ENCODE data around the gene TPPP.
"Not testable (repeated sequence)": the region's sequence is repeated elsewhere in the genome, so short reads cannot be mapped to it uniquely, and the experiment has no call there.

The TPPP gene

DNA sequence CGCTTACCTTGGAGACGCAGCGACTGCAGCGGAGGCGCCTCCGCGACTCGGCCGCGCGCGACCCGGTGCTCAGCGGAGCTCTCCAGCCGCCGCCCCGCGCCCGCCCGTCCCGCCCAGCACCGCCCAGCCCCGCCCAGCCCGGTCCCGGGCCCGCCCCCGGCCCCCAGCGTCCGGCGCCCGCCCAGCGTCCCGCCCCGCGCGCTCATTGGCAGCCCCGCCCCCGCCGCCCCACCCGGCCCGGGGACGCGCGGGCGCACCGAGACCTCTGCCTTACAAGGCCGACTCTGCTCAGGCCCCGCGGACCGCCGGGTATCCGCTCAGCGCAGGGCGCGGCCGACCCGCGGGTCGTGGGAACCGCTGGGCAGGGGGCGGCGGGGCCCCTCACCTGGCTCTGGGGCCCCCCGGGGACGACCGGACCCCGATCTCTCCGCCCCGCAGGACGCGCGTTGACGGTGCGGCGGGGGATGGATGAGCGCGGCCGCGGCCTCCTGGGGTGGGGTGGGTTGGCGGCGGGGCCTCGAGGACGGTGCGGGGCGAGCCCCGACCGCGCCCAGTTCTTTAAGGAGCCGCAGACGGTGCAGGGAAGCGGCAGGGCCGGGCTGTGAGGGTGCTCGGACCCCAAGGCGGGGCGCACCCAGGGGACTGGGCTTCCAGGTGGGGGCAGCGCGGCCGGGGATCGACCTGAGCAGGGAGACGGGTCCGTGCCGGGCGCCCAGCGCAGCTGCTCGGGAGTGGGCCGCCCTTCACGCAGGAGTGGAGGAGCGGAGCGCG is at the start of gene TPPP:
Gene TPPP (minus strand): TSS at position 82 of the 771 bp plus-strand sequence. CDS start 15,292 bp downstream, outside the sequence.
- not testable (repeated sequence) for H3K27ac ChIP-seq (ENCODE audit: low read depth, low read length); H3K9ac ChIP-seq (ENCODE audit: low read depth, low read length); H3K4me1 ChIP-seq (ENCODE audit: control insufficient read depth, insufficient read depth, low read length)

GRCh38 chr5:742276-742675 is 49.1 kb upstream of the TPPP start:
- not testable (repeated sequence) for H3K4me1 ChIP-seq (ENCODE audit: control insufficient read depth, insufficient read depth, low read length); H3K27ac ChIP-seq (ENCODE audit: low read depth, low read length); H3K36me3 ChIP-seq (ENCODE audit: control insufficient read depth, insufficient read depth, low read length); H3K27me3 ChIP-seq (ENCODE audit: control insufficient read depth, insufficient read depth, low read length); H3K4me3 ChIP-seq (ENCODE audit: low read depth, low read length); H3K9me3 ChIP-seq (ENCODE audit: control insufficient read depth, insufficient read depth, low read length); H3K9ac ChIP-seq (ENCODE audit: low read depth, low read length)

More for the DNA sequence above, at the start of gene TPPP:
- Histone ChIP-seq H3K4me3 (ENCODE audit: low read depth, low read length) (peak within 1 kb of the TSS; percentile 56), H3K27me3 (ENCODE audit: control insufficient read depth, insufficient read depth, low read length) (peaks cover 17% of the 10 kb centered on the region)
- not testable (repeated sequence) for H3K36me3 ChIP-seq (ENCODE audit: control insufficient read depth, insufficient read depth, low read length); H3K9me3 ChIP-seq (ENCODE audit: control insufficient read depth, insufficient read depth, low read length)

DNA sequence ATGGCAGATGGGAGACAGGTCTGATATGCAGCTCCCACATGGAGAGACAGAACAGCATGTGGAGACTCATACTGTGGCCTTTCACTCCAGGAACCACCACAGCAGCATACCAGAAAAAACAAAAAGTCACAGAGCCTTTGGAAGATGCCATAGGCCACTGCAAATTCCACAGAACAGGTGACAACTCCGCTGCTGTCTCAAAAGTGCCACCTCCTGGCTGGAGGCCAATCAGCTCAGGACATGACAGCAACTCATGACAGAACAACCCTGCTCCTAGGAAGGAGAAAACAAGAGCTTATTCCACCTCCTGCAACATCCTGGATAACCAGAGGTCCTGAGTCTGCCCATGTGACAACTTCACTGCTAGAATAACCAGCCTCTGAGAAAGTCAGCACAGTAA is 41.0 kb upstream of the TPPP start:
- H3K36me3 ChIP-seq (ENCODE audit: control insufficient read depth, insufficient read depth, low read length); H3K9me3 ChIP-seq (ENCODE audit: control insufficient read depth, insufficient read depth, low read length); H3K4me3 ChIP-seq (ENCODE audit: low read depth, low read length); H3K9ac ChIP-seq (ENCODE audit: low read depth, low read length); H3K27me3 ChIP-seq (ENCODE audit: control insufficient read depth, insufficient read depth, low read length); H3K4me1 ChIP-seq (ENCODE audit: control insufficient read depth, insufficient read depth, low read length); H3K27ac ChIP-seq (ENCODE audit: low read depth, low read length): not testable (repeated sequence)

DNA sequence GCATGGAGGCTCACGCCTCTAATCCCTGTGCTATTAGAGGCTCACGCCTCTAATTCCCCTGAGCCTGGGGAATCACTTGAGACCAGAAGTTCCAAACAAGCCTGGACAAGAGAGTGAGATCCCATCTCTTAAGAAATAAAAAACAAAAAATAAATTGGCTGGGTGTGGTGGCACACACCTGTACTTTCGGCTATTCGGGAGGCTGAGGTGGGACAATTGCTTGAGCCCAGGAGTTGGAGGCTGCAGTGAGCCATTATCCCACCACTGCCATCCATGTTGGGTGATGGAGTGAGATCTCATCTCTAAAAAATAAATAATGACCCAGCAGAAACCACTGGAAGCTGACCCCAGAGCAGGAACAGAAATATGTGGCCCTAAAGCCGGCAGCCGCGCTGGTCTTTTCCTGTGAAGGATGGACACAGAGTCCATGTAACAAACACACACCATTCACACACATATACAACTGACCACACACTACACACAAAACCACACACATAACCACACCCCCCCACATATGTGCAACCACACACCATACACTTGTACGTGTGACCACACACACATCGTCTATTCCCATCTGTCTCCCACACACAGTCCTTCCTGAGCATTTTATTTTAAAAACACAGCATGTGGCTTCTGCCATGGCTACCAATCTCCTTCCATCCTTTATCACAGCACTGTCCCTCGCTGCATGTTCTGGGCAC is 39.8 kb upstream of the TPPP start:
- not testable (repeated sequence) for H3K4me1 ChIP-seq (ENCODE audit: control insufficient read depth, insufficient read depth, low read length); H3K27ac ChIP-seq (ENCODE audit: low read depth, low read length); H3K4me3 ChIP-seq (ENCODE audit: low read depth, low read length)

GRCh38 chr5:729225-729624 is 36.1 kb upstream of the TPPP start:
- not testable (repeated sequence) for H3K4me3 ChIP-seq (ENCODE audit: low read depth, low read length); H3K4me1 ChIP-seq (ENCODE audit: control insufficient read depth, insufficient read depth, low read length); H3K9ac ChIP-seq (ENCODE audit: low read depth, low read length); H3K27ac ChIP-seq (ENCODE audit: low read depth, low read length); H3K27me3 ChIP-seq (ENCODE audit: control insufficient read depth, insufficient read depth, low read length); H3K9me3 ChIP-seq (ENCODE audit: control insufficient read depth, insufficient read depth, low read length); H3K36me3 ChIP-seq (ENCODE audit: control insufficient read depth, insufficient read depth, low read length)

More for the DNA sequence above, 39.8 kb upstream of the TPPP start:
- not testable (repeated sequence) for H3K9ac ChIP-seq (ENCODE audit: low read depth, low read length); H3K9me3 ChIP-seq (ENCODE audit: control insufficient read depth, insufficient read depth, low read length); H3K27me3 ChIP-seq (ENCODE audit: control insufficient read depth, insufficient read depth, low read length); H3K36me3 ChIP-seq (ENCODE audit: control insufficient read depth, insufficient read depth, low read length)

GRCh38 chr5:727087-727486 is 33.9 kb upstream of the TPPP start:
- not testable (repeated sequence) for H3K4me3 ChIP-seq (ENCODE audit: low read depth, low read length); H3K27ac ChIP-seq (ENCODE audit: low read depth, low read length); H3K9me3 ChIP-seq (ENCODE audit: control insufficient read depth, insufficient read depth, low read length); H3K4me1 ChIP-seq (ENCODE audit: control insufficient read depth, insufficient read depth, low read length); H3K27me3 ChIP-seq (ENCODE audit: control insufficient read depth, insufficient read depth, low read length); H3K36me3 ChIP-seq (ENCODE audit: control insufficient read depth, insufficient read depth, low read length); H3K9ac ChIP-seq (ENCODE audit: low read depth, low read length)

DNA sequence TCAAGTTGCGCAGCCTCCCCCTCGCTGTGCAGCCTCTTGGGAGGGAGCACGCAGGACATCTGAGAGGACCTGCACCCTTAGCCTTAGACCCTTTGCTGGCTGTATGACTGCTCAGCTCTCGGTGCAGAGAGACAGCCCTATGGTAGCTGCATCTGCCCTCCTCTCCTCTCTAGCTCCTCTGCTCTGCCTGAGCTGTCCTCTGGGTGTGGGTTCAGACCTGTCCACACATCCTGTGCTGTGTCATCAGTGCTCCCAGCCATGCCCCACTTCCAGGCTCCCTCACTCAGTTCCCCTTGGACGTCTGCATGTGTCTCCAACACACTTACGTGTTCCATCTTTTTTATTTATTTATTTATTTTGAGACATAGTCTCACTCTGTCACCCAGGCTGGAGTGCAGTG is 30.7 kb upstream of the TPPP start:
- H3K27me3 ChIP-seq (ENCODE audit: control insufficient read depth, insufficient read depth, low read length); H3K9me3 ChIP-seq (ENCODE audit: control insufficient read depth, insufficient read depth, low read length); H3K36me3 ChIP-seq (ENCODE audit: control insufficient read depth, insufficient read depth, low read length); H3K4me3 ChIP-seq (ENCODE audit: low read depth, low read length); H3K9ac ChIP-seq (ENCODE audit: low read depth, low read length); H3K4me1 ChIP-seq (ENCODE audit: control insufficient read depth, insufficient read depth, low read length); H3K27ac ChIP-seq (ENCODE audit: low read depth, low read length): not testable (repeated sequence)

DNA sequence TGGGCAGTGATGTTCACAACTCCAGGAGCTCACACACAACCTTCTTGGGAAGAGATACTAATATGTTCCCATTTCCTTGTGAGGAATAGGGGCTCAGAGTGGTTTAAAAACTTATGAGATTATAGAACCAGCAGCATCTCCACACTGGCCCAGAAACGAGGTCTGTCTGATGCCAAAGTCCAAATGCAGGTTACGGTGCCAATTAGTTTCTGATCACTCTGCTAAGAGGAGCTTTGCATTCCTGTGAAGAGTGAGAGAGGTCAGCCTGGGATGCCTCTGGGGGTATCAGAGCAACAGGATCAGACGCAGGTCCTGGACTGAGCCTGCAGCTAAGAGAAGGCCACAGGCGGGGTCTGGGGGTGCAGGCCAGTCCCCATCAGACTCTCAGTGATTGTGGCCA is 30.2 kb upstream of the TPPP start:
- not testable (repeated sequence) for H3K4me3 ChIP-seq (ENCODE audit: low read depth, low read length); H3K36me3 ChIP-seq (ENCODE audit: control insufficient read depth, insufficient read depth, low read length); H3K27me3 ChIP-seq (ENCODE audit: control insufficient read depth, insufficient read depth, low read length); H3K9ac ChIP-seq (ENCODE audit: low read depth, low read length); H3K27ac ChIP-seq (ENCODE audit: low read depth, low read length); H3K4me1 ChIP-seq (ENCODE audit: control insufficient read depth, insufficient read depth, low read length); H3K9me3 ChIP-seq (ENCODE audit: control insufficient read depth, insufficient read depth, low read length)

DNA sequence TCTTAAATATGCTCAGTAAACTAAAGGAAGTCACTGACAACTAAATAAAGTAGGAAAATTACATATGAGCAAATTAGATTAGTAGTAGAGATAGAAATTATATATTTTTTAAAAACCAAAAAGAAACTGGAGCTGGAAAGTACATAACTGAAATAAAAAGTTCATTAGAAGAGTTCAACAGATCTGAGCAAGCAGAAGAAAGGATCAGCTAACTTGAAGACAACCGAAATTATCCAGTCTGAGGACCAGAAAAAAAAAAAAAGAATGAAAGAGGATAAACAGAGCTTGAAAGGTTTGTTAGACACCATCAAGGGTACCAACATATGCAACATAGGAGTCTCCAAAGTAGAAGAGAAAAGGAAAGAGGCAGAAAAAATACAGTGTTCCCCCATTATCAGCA is 26.2 kb upstream of the TPPP start:
- not testable (repeated sequence) for H3K36me3 ChIP-seq (ENCODE audit: control insufficient read depth, insufficient read depth, low read length); H3K27ac ChIP-seq (ENCODE audit: low read depth, low read length); H3K4me3 ChIP-seq (ENCODE audit: low read depth, low read length); H3K27me3 ChIP-seq (ENCODE audit: control insufficient read depth, insufficient read depth, low read length); H3K9me3 ChIP-seq (ENCODE audit: control insufficient read depth, insufficient read depth, low read length); H3K9ac ChIP-seq (ENCODE audit: low read depth, low read length); H3K4me1 ChIP-seq (ENCODE audit: control insufficient read depth, insufficient read depth, low read length)

GRCh38 chr5:717143-717542 is 24.0 kb upstream of the TPPP start:
- Histone ChIP-seq H3K9ac (ENCODE audit: low read depth, low read length) (no peak overlapping the region), H3K9me3 (ENCODE audit: control insufficient read depth, insufficient read depth, low read length) (no peaks in the 10 kb centered on the region), H3K4me1 (ENCODE audit: control insufficient read depth, insufficient read depth, low read length) (no peaks in the 10 kb centered on the region), H3K36me3 (ENCODE audit: control insufficient read depth, insufficient read depth, low read length) (no peaks in the 10 kb centered on the region), H3K27ac (ENCODE audit: low read depth, low read length) (no peak overlapping the region), H3K27me3 (ENCODE audit: control insufficient read depth, insufficient read depth, low read length) (peaks cover 5% of the 10 kb centered on the region; the same call in 1 of the 2 replicates), H3K4me3 (ENCODE audit: low read depth, low read length) (no peak overlapping the region)

- not testable (repeated sequence) for H3K27ac ChIP-seq (ENCODE audit: low read depth, low read length); H3K4me3 ChIP-seq (ENCODE audit: low read depth, low read length); H3K36me3 ChIP-seq (ENCODE audit: control insufficient read depth, insufficient read depth, low read length); H3K4me1 ChIP-seq (ENCODE audit: control insufficient read depth, insufficient read depth, low read length); H3K27me3 ChIP-seq (ENCODE audit: control insufficient read depth, insufficient read depth, low read length); H3K9ac ChIP-seq (ENCODE audit: low read depth, low read length); H3K9me3 ChIP-seq (ENCODE audit: control insufficient read depth, insufficient read depth, low read length)
Observed at GRCh38 chr5:716740-717139, 23.6 kb upstream of the TPPP start.

Measured in HUES48 (cell line).